Measurements from ENCODE around the gene C1QTNF1. TPM values are rescaled to one million over a fixed set of nuclear protein-coding genes. Genes with fewer than 3 reads are reported as not detected.

C1QTNF1 gene
- total RNA-seq, 1 experiment from 2014 or later = 5.1 TPM

DNA sequence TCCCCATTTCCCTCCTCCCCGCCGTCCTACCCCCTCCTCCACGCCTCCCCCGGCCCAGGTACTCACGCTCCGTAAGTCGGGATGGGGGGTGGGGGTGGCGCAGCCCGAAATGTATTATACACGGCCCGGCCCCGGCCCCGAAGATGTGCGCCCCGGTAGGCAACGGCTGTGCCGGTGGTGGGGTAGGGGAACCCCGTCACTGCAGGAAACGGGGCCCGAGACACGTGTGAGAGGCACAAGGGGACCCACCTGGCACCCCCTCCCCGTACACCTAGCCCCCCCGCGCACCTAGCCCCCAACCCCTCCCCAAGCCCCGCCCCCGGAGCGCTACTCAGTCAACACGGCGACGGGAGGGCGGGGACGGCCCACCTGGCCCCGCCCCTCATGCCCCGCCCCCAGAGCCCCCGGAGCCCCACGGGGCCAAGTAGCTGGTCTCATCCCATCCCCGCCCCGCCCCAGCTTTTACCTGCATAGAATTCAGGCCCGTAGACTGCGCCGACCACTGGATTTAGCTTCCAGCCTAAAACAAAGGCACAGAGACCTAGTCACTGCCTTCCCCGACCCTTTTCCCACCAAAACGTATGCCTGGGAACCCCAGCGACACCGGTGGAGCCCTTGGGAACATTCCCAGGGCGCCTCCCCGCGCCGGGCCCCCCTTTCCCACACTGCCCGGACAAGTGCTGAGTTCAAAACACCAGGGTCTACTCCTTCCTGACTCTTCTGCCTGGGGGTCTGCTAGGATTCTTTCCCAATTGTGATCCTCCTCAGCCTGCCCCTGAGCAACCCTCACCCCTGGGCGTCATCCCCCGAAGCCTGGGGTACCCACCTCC lies 73.5 kb downstream of the C1QTNF1 start:
- H3K27ac ChIP-seq = no peak overlapping the region
- DNase-seq (ENCODE audit: low read depth in 1 of 2, low spot score in 2 of 2) = no peak
- no peak overlapping the region for H3K4me3 ChIP-seq
- H3K36me3 ChIP-seq = no peaks in the 10 kb centered on the region
- H3K4me1 ChIP-seq (replicated peaks) = no peaks in the 10 kb centered on the region
- H3K9me3 ChIP-seq (replicated peaks) = 0 out of 2 replicates have a peak, but pooled peaks cover 2% of the 10 kb centered on the region
- peaks cover 93% of the 10 kb centered on the region for H3K27me3 ChIP-seq (replicated peaks)

GRCh38 chr17:79098282-79098867 lies 74.4 kb downstream of the C1QTNF1 start:
- Histone ChIP-seq H3K9me3 (replicated peaks) (0 out of 2 replicates have a peak, but pooled peaks cover 2% of the 10 kb centered on the region), H3K27me3 (replicated peaks) (peaks cover 95% of the 10 kb centered on the region), H3K4me1 (replicated peaks) (no peaks in the 10 kb centered on the region), H3K27ac (no peak overlapping the region), H3K36me3 (no peaks in the 10 kb centered on the region), H3K4me3 (no peak overlapping the region)
- DNase-seq (ENCODE audit: low read depth in 1 of 2, low spot score in 2 of 2) = no peak

Other genes starting within 250 kb of the C1QTNF1 start
- 14.6 and 18.9 TPM in 2 replicates for gene CYTH1, start 241.9 kb upstream of the C1QTNF1 start, total RNA-seq (2014; rRNA removed; shearing (Covaris generic))
- 11.4 and 22.9 TPM in 2 replicates for gene USP36, start 183.4 kb upstream of the C1QTNF1 start, total RNA-seq (2014; rRNA removed; shearing (Covaris generic))
- 0.22 and 0.34 TPM in 2 replicates for gene CEP295NL, start 121.0 kb upstream of the C1QTNF1 start, total RNA-seq (2014; rRNA removed; shearing (Covaris generic))
- 122 and 166 TPM in 2 replicates for gene TIMP2, start 98.8 kb upstream of the C1QTNF1 start, total RNA-seq (2014; rRNA removed; shearing (Covaris generic))
- gene LGALS3BP, start 44.2 kb upstream of the C1QTNF1 start, total RNA-seq (2014; rRNA removed; shearing (Covaris generic)) = 485 TPM in 2 replicates
- 68.9 and 106 TPM in 2 replicates for gene CANT1, start 14.4 kb upstream of the C1QTNF1 start, total RNA-seq (2014; rRNA removed; shearing (Covaris generic))
- gene ENGASE, start 50.7 kb downstream of the C1QTNF1 start, total RNA-seq (2014; rRNA removed; shearing (Covaris generic)) = 7.8 and 13.9 TPM in 2 replicates